HepG2 (cell line): Measurements from ENCODE around the gene THBS4. TPM values are rescaled to one million over a fixed set of nuclear protein-coding genes. Genes with fewer than 3 reads are reported as not detected.

Experiments
- ATAC-seq: fragments of 200-7000 bp; cut with Tn5 transposase; 3 replicates; pipeline ENCODE4 v1.9.1; 2020; ENCODE audit warnings: mild to moderate bottlenecking, moderate library complexity
- BruUV-seq: library from RNA; stranded (reverse); fragments of 400-500 nt; replicated peaks from 2 replicates; lab custom pipeline; 2021; lab: Mats Ljungman, UMichigan
- CTCF ChIA-PET: fragments of 300-600 bp; formaldehyde crosslinking; extraction: SDS; loops from one replicate; lab custom pipeline; 2021; ENCODE audit warnings: low total read pairs, inconsistent platforms, low intra/inter-chr PET ratio; lab: Yijun Ruan, JAX
- POLR2A ChIA-PET: fragments of 350-600 bp; sonication (Branson Sonifier 250); formaldehyde crosslinking; loops from one replicate; lab custom pipeline; 2020; ENCODE audit warnings: antibody characterized with exemption, inconsistent platforms; lab: Yijun Ruan, JAX
- DNase-seq: peaks from one replicate; pipeline ENCODE4 v3.0.0-alpha.2; 2015; ENCODE audit warnings: low spot score
- FAIRE-seq: peaks from 3 replicates; lab custom pipeline; 2011; peaks lifted over from hg19 to GRCh38; lab: Jason Lieb, UNC
- H2AFZ ChIP-seq: one replicate; pipeline ENCODE4 v1.6.1; 2011; ENCODE audit warnings: low read length, inconsistent platforms
- H3K27ac ChIP-seq: fragments of 300-600 bp; 3 replicates; pipeline ENCODE4 v1.8.0; 2011; ENCODE audit warnings: mixed run types, mild to moderate bottlenecking, mixed read lengths, low read length, inconsistent platforms; ENCODE audit not compliant: insufficient read depth; ENCODE audit errors: extremely low read length
- H3K27me3 ChIP-seq, 2 experiments: fragments of 200-600 bp in 1 of 2; 2 replicates in 1 of 2; 3 replicates in 1 of 2; pipeline versions ENCODE4 v1.6.0 to v1.8.0; 2011; ENCODE audit warnings: low read length in 2 of 2, mild to moderate bottlenecking in 2 of 2, moderate library complexity in 2 of 2, inconsistent platforms in 1 of 2; ENCODE audit not compliant: insufficient read depth in 2 of 2, control insufficient read depth in 1 of 2
- H3K36me3 ChIP-seq, 2 experiments: fragments of 200-600 bp in 1 of 2; replicated peaks in 1 of 2; 2 replicates in 1 of 2; 3 replicates in 1 of 2; pipeline versions ENCODE4 v1.5.1 to v1.8.0; 2011; ENCODE audit warnings: low read length in 2 of 2, inconsistent platforms in 1 of 2; ENCODE audit not compliant: insufficient read depth in 2 of 2, control insufficient read depth in 1 of 2
- H3K4me1 ChIP-seq: 2 replicates; pipeline ENCODE4 v1.5.1; 2012; ENCODE audit warnings: low read length, inconsistent platforms; ENCODE audit not compliant: insufficient read depth
- H3K4me2 ChIP-seq: 2 replicates; pipeline ENCODE4 v1.6.0; 2011; ENCODE audit warnings: low read depth, low read length, inconsistent platforms
- H3K4me3 ChIP-seq, 3 experiments: fragments of 200-600 bp in 1 of 3; sonication (generic), shearing (Covaris generic) in 1 of 3; replicated peaks in 1 of 3; 2 replicates each; pipeline ENCODE4 v1.5.1; 2011 to 2016; ENCODE audit warnings: low read length in 3 of 3, inconsistent platforms in 2 of 3, low read depth in 2 of 3, mild to moderate bottlenecking in 2 of 3, control low read depth in 1 of 3, mixed read lengths in 1 of 3; ENCODE audit not compliant: insufficient read depth in 1 of 3
- H3K79me2 ChIP-seq: one replicate; pipeline ENCODE4 v1.6.1; 2011; ENCODE audit warnings: low read length, inconsistent platforms; ENCODE audit not compliant: insufficient read depth
- H3K9ac ChIP-seq: 2 replicates; pipeline ENCODE4 v1.6.0; 2011; ENCODE audit warnings: mild to moderate bottlenecking, low read depth, low read length, inconsistent platforms; ENCODE audit not compliant: insufficient read depth
- H3K9me3 ChIP-seq: 2 replicates; pipeline ENCODE4 v1.5.1; 2012; ENCODE audit warnings: mild to moderate bottlenecking, low read length
- H4K20me1 ChIP-seq: 2 replicates; pipeline ENCODE4 v1.6.0; 2011; ENCODE audit warnings: inconsistent platforms, mild to moderate bottlenecking, low read length, moderate library complexity; ENCODE audit not compliant: insufficient read depth
- EHMT2 ChIP-seq: fragments of 200-600 bp; sonication (generic); IDR thresholded peaks from 2 replicates; pipeline ENCODE4 v1.7.0; 2017; ENCODE audit warnings: antibody characterized with exemption, low read depth, low read length, borderline replicate concordance
- HES4 ChIP-seq: sonication (generic); formaldehyde crosslinking; IDR thresholded peaks from 2 replicates; pipeline ENCODE4 v1.9.0; 2021; ENCODE audit warnings: mild to moderate bottlenecking, missing genetic modification reagents, borderline replicate concordance
- IKZF4 ChIP-seq: sonication (generic); formaldehyde crosslinking; IDR thresholded peaks from 2 replicates; pipeline ENCODE4 v1.5.1; 2020; ENCODE audit warnings: borderline replicate concordance, mild to moderate bottlenecking, low read depth, missing genetic modification reagents; ENCODE audit errors: not compliant biosample characterization
- MTF2 ChIP-seq: sonication (generic); formaldehyde crosslinking; IDR thresholded peaks from 2 replicates; pipeline ENCODE4 v1.5.0; 2020; ENCODE audit warnings: missing genetic modification reagents, borderline replicate concordance
- NFYB ChIP-seq: sonication (generic); formaldehyde crosslinking; IDR thresholded peaks from 2 replicates; pipeline ENCODE4 v1.4.0; 2020; ENCODE audit warnings: missing genetic modification reagents
- U2AF1 ChIP-seq: fragments of 200-400 bp; formaldehyde crosslinking; optimal IDR thresholded peaks from 2 replicates; pipeline ENCODE3; 2017; ENCODE audit warnings: mild to moderate bottlenecking, low read depth, low read length
- XRCC5 ChIP-seq: fragments of 200-400 bp; formaldehyde crosslinking; optimal IDR thresholded peaks from 2 replicates; pipeline ENCODE3; 2017; ENCODE audit warnings: mild to moderate bottlenecking, low read length
- ZBTB40 ChIP-seq, 2 experiments: fragments of 450-650 bp in 1 of 2; sonication (generic) in 1 of 2; formaldehyde crosslinking in 1 of 2; IDR thresholded peaks; 2 replicates each; pipeline versions ENCODE4 v1.6.1 to v1.8.0; 2016 to 2022; ENCODE audit warnings: antibody characterized with exemption in 1 of 2, mild to moderate bottlenecking in 1 of 2, missing genetic modification reagents in 1 of 2
- ZNF431 ChIP-seq: sonication (generic); formaldehyde crosslinking; IDR thresholded peaks from 2 replicates; pipeline ENCODE4 v1.9.0; 2022; ENCODE audit warnings: missing genetic modification reagents, low read depth, mild to moderate bottlenecking, borderline replicate concordance
- WGBS: methylation state at CpG from one replicate; pipeline ENCODE4 v1.1.6; 2017; ENCODE audit warnings: low lambda C conversion rate; 5-methylcytosine and 5-hydroxymethylcytosine counted together
- in situ Hi-C: cut with HindIII; loops from 2 replicates; pipeline ENCODE4 v1.10.0; 2017; ENCODE audit warnings: low pct_unique_long_range_greater_than_20kb; ENCODE audit not compliant: extremely low pct_ligation_motif_present
- intact Hi-C: fragments of 100-400 bp; cut with micrococcal nuclease; formaldehyde crosslinking; loops from one replicate; pipeline ENCODE4 v1.10.0; 2022; ENCODE audit not compliant: unreplicated experiment
- polyA plus RNA-seq, 8 experiments: library from polyadenylated mRNA; depleted of rRNA in 3 of 8; stranded (reverse) in 7 of 8; unstranded in 1 of 8; fragments of >200 nt; fragmentation: Illumina TruSeq in 4 of 8; extraction: Trizol in 4 of 8; gene quantifications; 2 replicates each; pipeline versions ENCODE4 v1.2.1 to v1.2.3, GENCODE V29; 2011 to 2016; ENCODE audit warnings: low read depth in 4 of 8, missing spikeins in 1 of 8, mixed read lengths in 1 of 8; ENCODE audit not compliant: insufficient read depth in 1 of 8
- total RNA-seq, 5 experiments: library from RNA; depleted of rRNA; stranded (reverse); fragments of >200 nt; fragmentation: Illumina TruSeq; extraction: Trizol; gene quantifications; 2 replicates each; pipeline ENCODE4 v1.2.3, GENCODE V29; 2016; ENCODE audit warnings: low read depth in 1 of 5
- TF ChIP-seq, protein P1 (sequence below): sonication (generic); formaldehyde crosslinking; IDR thresholded peaks from 2 replicates; pipeline ENCODE4 v1.8.1; 2023; ENCODE audit warnings: mild to moderate bottlenecking, missing genetic modification reagents

THBS4 gene
- total and polyA plus RNA-seq, 2 of the 13 experiments (the other 11 are each of a cell fraction or from before 2014, with no cell fraction given), result 0.60 to 1.2 TPM

GRCh38 chr5:80119372-80119771, 84.2 kb downstream of the THBS4 start:
- no peak for FAIRE-seq
- BruUV-seq, result no TSS peak

More at GRCh38 chr5:80119372-80119771, 84.2 kb downstream of the THBS4 start:
- no peak overlapping the region for H3K4me3 ChIP-seq
- TF ChIP-seq HES4 (CRISPR knock-in tag), result no peak
- TF ChIP-seq XRCC5, result no peak
- no peak for TF ChIP-seq ZNF431 (CRISPR knock-in tag)
- TF ChIP-seq ZBTB40 (IDR thresholded peaks at IDR 0.05), result no peak
- TF ChIP-seq ZBTB40 (CRISPR knock-in tag; IDR thresholded peaks at IDR 0.05), result no peak
- no peak for TF ChIP-seq NFYB
- TF ChIP-seq U2AF1, result no peak
- TF ChIP-seq MTF2, result no peak
- TF ChIP-seq IKZF4, result no peak
- TF ChIP-seq EHMT2, result no peak
- TF ChIP-seq, protein P1, sequence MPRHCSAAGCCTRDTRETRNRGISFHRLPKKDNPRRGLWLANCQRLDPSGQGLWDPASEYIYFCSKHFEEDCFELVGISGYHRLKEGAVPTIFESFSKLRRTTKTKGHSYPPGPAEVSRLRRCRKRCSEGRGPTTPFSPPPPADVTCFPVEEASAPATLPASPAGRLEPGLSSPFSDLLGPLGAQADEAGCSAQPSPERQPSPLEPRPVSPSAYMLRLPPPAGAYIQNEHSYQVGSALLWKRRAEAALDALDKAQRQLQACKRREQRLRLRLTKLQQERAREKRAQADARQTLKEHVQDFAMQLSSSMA (CRISPR knock-in tag), result no peak
- intact Hi-C loops (no loop called here), in situ Hi-C loops (no loop called here)
- no peaks in the 10 kb centered on the region for H3K9me3 ChIP-seq
- no peak overlapping the region for H2AFZ ChIP-seq
- no peak for DNase-seq
- no peak for ATAC-seq
- CTCF ChIA-PET, result no interaction called here
- H3K27ac ChIP-seq, result no peak overlapping the region
- no peak overlapping the region for H3K9ac ChIP-seq
- no peaks in the 10 kb centered on the region for H3K79me2 ChIP-seq
- no peaks in the 10 kb centered on the region for H3K36me3 ChIP-seq
- no peaks in the 10 kb centered on the region for H4K20me1 ChIP-seq
- H3K4me1 ChIP-seq, result no peaks in the 10 kb centered on the region
- WGBS, result 94% methylated on average over 2 of the region's 2 CpGs
- no peaks in the 10 kb centered on the region for H3K27me3 ChIP-seq
- POLR2A ChIA-PET, result interaction anchor here (1.5 kb wide), 1 partner anchor 13 kb away, joined by 3 read pairs; no protein-coding TSS in a partner anchor
- no peak overlapping the region for H3K4me2 ChIP-seq
